Stimulated activated CD4-positive, alpha-beta T cell treated with anti-CD3 and anti-CD28 coated beads, Interleukin-1b, Interleukin-23, amount 100 ng/mL, for 24 hours (primary cell): ENCODE data around the gene CRYBG2.
A peak's percentile ranks its signal among the peaks of the same experiment; 100 is the strongest.

Experiments used
- DNase-seq, 4 experiments: peaks; one replicate each; pipeline ENCODE4 v3.0.0-alpha.2; 2020; ENCODE audit warnings: low read depth in 4 of 4, low spot score in 1 of 4

CRYBG2 gene

DNA sequence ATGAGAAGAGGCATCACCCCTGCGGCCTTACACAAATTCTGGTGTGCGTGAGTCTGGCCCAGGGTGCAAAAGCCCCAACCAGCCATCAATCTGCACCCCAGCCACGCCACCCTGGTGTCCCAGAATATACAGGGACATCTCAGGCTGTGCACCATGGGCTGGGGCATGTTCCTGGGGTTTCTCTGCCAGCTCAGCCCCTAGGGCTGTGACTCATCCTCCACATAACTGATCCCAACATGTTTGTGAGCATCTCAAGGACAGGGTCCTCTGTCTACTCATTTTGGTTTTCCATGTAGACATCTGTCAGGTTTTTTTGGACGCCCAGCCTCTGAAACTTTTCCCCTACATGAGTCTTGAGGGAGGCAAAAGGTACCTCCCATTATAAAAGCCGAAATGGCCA, 18.1 kb upstream of the CRYBG2 start:
- DNase-seq, result no peak

GRCh38 chr1:26370591-26371382, 16.9 kb upstream of the CRYBG2 start:
- DNase-seq, result no peak

- no peak for DNase-seq
Measured at GRCh38 chr1:26368486-26368885, 14.6 kb upstream of the CRYBG2 start.

GRCh38 chr1:26368006-26368405, 14.1 kb upstream of the CRYBG2 start:
- DNase-seq, result no peak

DNA sequence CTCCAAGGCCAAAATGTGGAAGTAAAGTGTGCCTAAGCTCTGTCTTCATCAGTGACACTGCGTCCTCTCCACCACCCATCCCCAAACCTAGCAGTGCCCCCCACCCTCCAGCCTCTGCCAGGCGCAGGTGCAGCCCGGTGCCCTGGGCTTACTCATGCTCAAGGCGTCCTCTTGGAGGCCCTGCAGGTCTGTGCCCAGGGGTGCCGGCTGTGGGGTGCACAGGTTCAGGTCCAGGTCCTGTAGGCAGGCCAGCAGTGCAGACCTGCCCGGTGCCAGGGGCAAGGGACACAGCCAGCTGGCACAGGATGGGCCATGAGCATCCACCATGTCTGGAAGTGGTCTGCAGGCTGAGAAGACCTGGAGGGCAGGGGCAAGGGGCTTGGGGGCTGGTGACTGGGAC, 13.5 kb upstream of the CRYBG2 start:
- DNase-seq, result no peak

DNA sequence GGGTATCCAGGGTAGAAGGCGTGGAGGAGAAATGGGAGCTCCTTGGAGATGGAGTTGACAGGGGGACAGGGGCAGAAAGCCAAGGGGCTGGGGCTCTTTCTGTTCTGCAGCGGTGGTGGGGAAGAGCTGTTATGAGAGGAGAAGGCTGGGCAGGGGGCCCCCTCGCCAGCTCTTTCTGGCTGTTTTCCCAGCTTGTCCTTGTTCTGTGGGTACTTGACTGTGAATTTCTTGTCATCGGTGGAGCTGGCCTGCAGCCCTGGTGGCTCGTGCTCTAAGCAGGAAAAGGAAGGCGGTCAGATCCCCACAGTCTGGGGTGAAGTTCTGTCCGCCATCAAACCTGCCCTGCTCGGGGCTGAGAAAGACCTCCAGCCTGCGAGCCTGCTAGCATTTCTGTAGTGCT, 11.0 kb upstream of the CRYBG2 start:
- no peak for DNase-seq

DNA sequence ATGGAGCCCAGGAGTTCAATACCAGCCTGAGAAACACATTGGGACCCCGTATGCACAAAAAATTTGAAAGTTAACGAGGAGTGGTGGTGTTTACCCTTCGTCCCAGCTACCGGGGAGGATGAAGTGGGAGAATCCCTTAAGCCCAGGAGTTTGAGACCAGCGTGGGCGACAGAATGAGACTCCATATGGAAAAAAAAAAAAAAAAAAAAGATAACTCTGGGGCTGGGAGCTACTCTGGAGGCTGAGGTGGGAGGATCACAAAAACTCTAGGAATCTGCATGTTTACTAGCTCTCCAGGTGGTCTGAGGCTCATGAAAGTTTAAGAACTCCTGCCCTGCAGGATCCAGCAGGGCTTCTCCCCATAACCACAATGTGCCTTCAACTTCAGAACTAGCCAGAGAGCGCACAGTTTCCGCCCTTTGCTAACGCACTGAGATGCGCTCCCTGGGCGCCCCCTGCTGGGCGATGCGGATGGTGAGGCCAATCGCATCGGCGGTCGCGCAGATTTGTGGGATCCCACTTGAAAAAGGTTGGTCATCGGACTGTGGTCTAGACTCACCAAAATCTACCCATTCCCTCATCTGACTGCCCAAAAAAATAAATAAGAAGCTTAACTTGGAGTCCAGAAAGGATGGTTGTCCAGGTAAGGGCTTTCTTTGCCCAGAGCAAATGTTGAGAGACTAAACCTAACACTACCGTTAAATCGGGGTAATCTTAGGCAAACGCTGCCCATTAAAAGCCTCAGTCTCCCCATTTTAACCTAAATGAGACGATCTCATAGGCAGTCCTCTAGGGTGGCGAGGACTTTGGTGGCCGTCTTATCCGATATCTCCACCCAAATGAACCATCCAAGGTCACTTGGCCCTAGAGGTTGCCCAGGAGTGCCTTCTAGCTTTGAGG, 9.9 kb upstream of the CRYBG2 start:
- DNase-seq, result peak; percentile 71 to 83 (median 78)

- no peak for DNase-seq
Measured at GRCh38 chr1:26362331-26362730, 8.4 kb upstream of the CRYBG2 start.

GRCh38 chr1:26361605-26362122, 7.7 kb upstream of the CRYBG2 start:
- DNase-seq, result no peak

GRCh38 chr1:26360807-26361604, 7.1 kb upstream of the CRYBG2 start:
- no peak for DNase-seq

DNA sequence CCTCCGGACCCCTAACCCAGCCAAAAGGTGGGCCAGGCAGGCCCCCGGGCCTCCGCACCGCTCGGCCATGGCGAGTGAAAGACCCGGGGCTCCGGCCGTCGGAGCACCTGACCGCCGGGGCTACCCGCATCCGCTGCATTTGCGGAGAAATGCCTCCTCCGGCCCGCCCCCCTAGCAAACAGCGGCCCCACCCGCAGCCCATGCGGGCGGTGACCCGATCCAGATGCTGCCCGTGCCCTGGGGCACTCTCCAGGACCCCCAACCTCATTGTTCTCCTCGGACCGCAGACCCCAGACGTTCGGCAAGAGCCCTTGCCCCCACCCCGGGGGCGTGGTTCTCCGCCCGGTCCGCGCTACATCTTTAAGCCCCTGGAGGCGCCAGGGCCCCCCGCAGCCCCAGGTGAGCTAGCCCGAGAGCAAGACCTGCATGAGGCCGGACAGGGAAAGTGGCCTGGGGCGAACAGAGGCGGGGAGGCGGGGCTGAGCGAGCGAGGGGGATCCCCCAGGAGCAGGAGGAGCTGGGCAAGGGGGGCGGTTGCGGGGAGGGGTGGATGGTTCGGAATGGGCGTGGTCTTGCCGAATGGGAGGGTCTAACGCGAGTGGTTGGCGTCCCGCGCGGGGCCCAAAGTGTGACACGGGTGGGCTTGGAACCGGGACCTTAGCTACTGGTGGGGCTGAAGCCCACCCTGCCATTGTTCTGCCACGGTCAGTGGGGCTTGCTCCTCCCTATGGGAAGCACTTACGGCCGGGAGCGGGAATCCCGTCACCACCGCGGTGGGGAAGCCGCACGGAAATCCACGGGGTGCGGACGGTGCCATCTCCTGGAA, 6.3 kb upstream of the CRYBG2 start:
- DNase-seq, result peak in 2 of 4 experiments; percentile 32 to 42

GRCh38 chr1:26358411-26359384, 4.8 kb upstream of the CRYBG2 start:
- peak in 2 of 4 experiments; percentile 40 to 51 for DNase-seq

DNA sequence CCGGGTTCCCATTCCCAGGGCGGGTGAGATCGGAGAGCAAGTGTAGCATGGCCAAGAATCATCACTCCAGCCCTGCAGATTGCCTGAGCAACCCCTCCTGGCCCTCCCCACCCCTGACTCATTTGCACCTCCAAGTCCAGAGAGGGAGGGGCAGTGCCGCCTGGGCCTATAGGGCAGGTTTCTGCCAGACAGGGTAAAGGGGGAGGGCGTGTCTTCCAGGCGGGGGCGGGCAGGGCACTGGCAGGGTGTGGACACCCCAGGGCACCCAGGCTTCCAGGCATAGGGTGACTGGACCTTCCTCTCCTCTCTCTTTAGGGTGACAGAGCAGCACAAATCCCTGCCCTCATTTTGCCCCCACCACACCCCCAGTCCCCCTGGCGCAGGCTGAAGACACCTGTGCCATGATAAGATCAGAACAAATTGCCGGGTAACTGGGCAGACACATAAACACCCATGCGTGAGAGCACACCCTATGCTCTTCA, 3.2 kb upstream of the CRYBG2 start:
- DNase-seq, result no peak

GRCh38 chr1:26356106-26356505, 2.2 kb upstream of the CRYBG2 start:
- no peak for DNase-seq

DNA sequence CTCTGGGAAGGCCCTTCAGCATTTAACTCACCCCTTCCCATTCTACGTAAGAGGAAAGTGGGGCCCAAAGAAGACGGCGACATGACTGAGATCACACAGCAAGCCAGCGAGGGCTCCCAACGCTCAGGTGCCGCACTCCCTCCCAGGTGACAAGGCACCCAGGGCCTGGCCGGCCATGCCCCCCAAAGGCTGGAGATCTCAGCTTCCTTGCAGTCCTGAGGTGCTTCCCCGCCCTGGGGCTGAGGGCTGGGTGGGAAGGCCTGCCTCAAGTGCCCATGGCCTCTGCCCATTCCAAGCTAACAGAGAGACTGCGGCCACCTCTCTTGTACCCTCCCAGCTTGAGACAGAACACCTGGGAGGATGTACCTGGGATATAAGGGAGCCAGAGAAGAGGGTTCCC, 1.0 kb upstream of the CRYBG2 start:
- no peak for DNase-seq

- no peak for DNase-seq
Measured at GRCh38 chr1:26353210-26353859, 595 bp downstream of the CRYBG2 start.

GRCh38 chr1:26352338-26352679, 1.6 kb downstream of the CRYBG2 start:
- no peak for DNase-seq

DNA sequence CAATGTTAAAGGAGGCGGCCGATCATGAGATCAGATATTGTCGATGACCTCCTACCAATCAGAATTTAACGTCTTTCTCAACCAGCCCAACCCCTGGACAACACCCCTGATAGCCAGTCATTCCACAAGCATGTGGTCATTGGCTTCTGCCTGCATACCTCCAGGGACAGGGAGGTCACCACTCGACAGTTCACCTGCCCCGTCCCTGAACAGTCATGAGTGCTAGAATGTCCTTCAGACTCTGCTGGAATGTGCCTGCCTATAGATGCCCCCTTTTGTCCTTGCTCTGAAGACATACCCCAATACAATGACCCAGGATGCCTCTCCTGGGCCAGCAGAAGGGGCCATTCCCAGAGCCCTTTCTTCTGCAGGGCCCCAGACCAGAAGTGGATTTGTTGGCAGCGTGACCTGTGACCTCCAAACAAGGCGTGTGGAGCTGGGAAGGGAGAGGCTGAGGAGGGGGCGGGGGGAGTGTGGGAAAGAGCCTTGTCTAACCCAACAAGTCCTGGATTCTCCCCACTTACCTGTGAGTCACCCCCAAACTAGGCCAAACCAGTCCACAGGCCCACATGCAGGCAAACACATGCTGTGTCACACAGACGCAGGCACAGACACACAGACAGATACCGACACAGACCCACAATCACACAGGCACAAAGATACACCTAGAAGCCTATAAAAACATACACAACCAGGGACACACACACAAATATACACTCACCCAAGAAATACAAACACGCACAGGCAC, 2.2 kb downstream of the CRYBG2 start:
- DNase-seq, result no peak
